Measurements from ENCODE around the gene CDK5RAP2.
"Not testable (repeated sequence)": the region's sequence is repeated elsewhere in the genome, so short reads cannot be mapped to it uniquely, and the experiment has no call there.

Gene CDK5RAP2

GRCh38 chr9:120522558-120522957 lies 57.4 kb downstream of the CDK5RAP2 start:
- Histone ChIP-seq H3K9ac (ENCODE audit: low read depth in 1 of 2, low read length in 2 of 2) (no peak overlapping the region), H3K4me1 (ENCODE audit: control insufficient read depth in 1 of 2, insufficient read depth in 2 of 2, low read length in 2 of 2) (no peaks in the 10 kb centered on the region), H3K36me3 (ENCODE audit: control insufficient read depth in 1 of 2, insufficient read depth in 2 of 2, low read length in 2 of 2) (peaks cover 20 to 57% of the 10 kb centered on the region in 2 donors), H3K9me3 (ENCODE audit: control insufficient read depth in 1 of 2, low read length in 2 of 2) (no peaks in the 10 kb centered on the region), H3K27ac (ENCODE audit: low read depth, low read length) (no peak overlapping the region), H3K4me3 (ENCODE audit: low read depth in 1 of 2, low read length in 2 of 2) (no peak overlapping the region), H3K27me3 (ENCODE audit: control insufficient read depth in 1 of 2, insufficient read depth in 2 of 2, low read length in 2 of 2) (no peaks in the 10 kb centered on the region)

DNA sequence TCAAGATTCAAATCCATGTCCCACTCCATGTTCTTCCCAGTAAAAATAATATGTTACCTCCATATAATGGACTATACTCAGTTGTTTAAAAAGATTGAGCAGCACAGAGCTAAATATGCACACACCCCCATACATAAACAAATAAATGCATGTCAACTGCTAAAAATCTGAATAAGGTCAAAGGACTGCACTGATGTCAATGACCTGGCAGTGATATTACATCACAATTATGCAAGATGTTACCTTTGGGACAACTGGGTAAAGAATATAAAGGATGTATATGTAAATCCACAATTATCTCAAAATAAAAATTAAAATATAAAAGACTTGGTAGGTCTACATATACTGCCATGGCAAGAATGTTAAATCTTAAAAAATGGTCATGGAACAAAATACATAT lies 57.9 kb downstream of the CDK5RAP2 start:
- Histone ChIP-seq H3K4me1 (ENCODE audit: control insufficient read depth in 1 of 2, insufficient read depth in 2 of 2, low read length in 2 of 2) (no peaks in the 10 kb centered on the region), H3K9me3 (ENCODE audit: control insufficient read depth in 1 of 2, low read length in 2 of 2) (no peaks in the 10 kb centered on the region), H3K27me3 (ENCODE audit: control insufficient read depth in 1 of 2, insufficient read depth in 2 of 2, low read length in 2 of 2) (no peaks in the 10 kb centered on the region), H3K9ac (ENCODE audit: low read depth in 1 of 2, low read length in 2 of 2) (no peak overlapping the region), H3K4me3 (ENCODE audit: low read depth in 1 of 2, low read length in 2 of 2) (no peak overlapping the region), H3K27ac (ENCODE audit: low read depth, low read length) (no peak overlapping the region), H3K36me3 (ENCODE audit: control insufficient read depth in 1 of 2, insufficient read depth in 2 of 2, low read length in 2 of 2) (peaks cover 23 to 60% of the 10 kb centered on the region in 2 donors)

GRCh38 chr9:120521101-120521500 lies 58.9 kb downstream of the CDK5RAP2 start:
- no peak overlapping the region for H3K27ac ChIP-seq (ENCODE audit: low read depth, low read length)
- H3K9me3 ChIP-seq (ENCODE audit: control insufficient read depth in 1 of 2, low read length in 2 of 2) = no peaks in the 10 kb centered on the region
- no peak overlapping the region for H3K9ac ChIP-seq (ENCODE audit: low read depth in 1 of 2, low read length in 2 of 2)
- peaks cover 23 to 55% of the 10 kb centered on the region in 2 donors for H3K36me3 ChIP-seq (ENCODE audit: control insufficient read depth in 1 of 2, insufficient read depth in 2 of 2, low read length in 2 of 2)
- H3K4me3 ChIP-seq (ENCODE audit: low read depth in 1 of 2, low read length in 2 of 2) = no peak overlapping the region
- H3K4me1 ChIP-seq (ENCODE audit: control insufficient read depth in 1 of 2, insufficient read depth in 2 of 2, low read length in 2 of 2) = no peaks in the 10 kb centered on the region
- H3K27me3 ChIP-seq (ENCODE audit: control insufficient read depth in 1 of 2, insufficient read depth in 2 of 2, low read length in 2 of 2) = no peaks in the 10 kb centered on the region

DNA sequence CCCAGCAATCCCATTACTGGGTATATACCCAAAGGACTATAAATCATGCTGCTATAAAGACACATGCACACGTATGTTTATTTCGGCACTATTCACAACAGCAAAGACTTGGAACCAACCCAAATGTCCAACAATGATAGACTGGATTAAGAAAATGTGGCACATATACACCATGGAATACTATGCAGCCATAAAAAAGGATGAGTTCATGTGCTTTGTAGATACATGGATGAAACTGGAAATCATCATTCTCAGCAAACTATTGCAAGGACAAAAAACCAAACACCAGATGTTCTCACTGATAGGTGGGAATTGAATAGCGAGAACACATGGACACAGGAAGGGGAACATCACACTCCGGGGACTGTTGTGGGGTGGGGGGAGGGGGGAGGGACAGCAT lies 64.0 kb downstream of the CDK5RAP2 start:
- not testable (repeated sequence) for H3K9ac ChIP-seq (ENCODE audit: low read depth in 1 of 2, low read length in 2 of 2); H3K9me3 ChIP-seq (ENCODE audit: control insufficient read depth in 1 of 2, low read length in 2 of 2); H3K27ac ChIP-seq (ENCODE audit: low read depth, low read length); H3K4me1 ChIP-seq (ENCODE audit: control insufficient read depth in 1 of 2, insufficient read depth in 2 of 2, low read length in 2 of 2); H3K27me3 ChIP-seq (ENCODE audit: control insufficient read depth in 1 of 2, insufficient read depth in 2 of 2, low read length in 2 of 2); H3K4me3 ChIP-seq (ENCODE audit: low read depth in 1 of 2, low read length in 2 of 2)
- peaks cover 34 to 51% of the 10 kb centered on the region in 2 donors for H3K36me3 ChIP-seq (ENCODE audit: control insufficient read depth in 1 of 2, insufficient read depth in 2 of 2, low read length in 2 of 2)

GRCh38 chr9:120515481-120515880 lies 64.5 kb downstream of the CDK5RAP2 start:
- peaks cover 37 to 52% of the 10 kb centered on the region in 2 donors for H3K36me3 ChIP-seq (ENCODE audit: control insufficient read depth in 1 of 2, insufficient read depth in 2 of 2, low read length in 2 of 2)
- H3K9ac ChIP-seq (ENCODE audit: low read depth in 1 of 2, low read length in 2 of 2) = not testable (repeated sequence)

DNA sequence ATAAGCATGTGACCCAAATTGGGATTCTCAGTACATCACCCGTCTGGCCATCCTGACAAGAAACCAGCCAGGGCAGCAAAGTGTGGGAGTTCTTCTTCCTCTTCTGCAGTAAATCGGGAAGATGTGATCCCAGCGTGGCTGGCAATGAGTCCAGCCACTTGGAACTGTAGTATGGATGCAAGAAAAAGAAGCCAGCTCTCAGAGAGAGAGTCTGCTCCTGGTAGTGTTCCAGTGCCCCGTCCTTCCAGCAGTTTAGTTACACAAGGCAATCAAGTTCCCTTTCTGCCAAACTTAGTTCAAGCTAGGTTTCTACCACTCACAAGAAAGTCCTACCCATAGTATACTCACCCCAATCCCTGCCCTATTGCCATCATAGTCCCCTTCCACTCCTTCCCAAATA lies 65.6 kb downstream of the CDK5RAP2 start:
- no peak overlapping the region for H3K4me3 ChIP-seq (ENCODE audit: low read depth in 1 of 2, low read length in 2 of 2)
- no peak overlapping the region for H3K9ac ChIP-seq (ENCODE audit: low read depth in 1 of 2, low read length in 2 of 2)
- H3K27ac ChIP-seq (ENCODE audit: low read depth, low read length) = no peak overlapping the region
- peaks cover 37 to 52% of the 10 kb centered on the region in 2 donors for H3K36me3 ChIP-seq (ENCODE audit: control insufficient read depth in 1 of 2, insufficient read depth in 2 of 2, low read length in 2 of 2)
- no peaks in the 10 kb centered on the region for H3K9me3 ChIP-seq (ENCODE audit: control insufficient read depth in 1 of 2, low read length in 2 of 2)
- H3K27me3 ChIP-seq (ENCODE audit: control insufficient read depth in 1 of 2, insufficient read depth in 2 of 2, low read length in 2 of 2) = no peaks in the 10 kb centered on the region
- no peaks in the 10 kb centered on the region for H3K4me1 ChIP-seq (ENCODE audit: control insufficient read depth in 1 of 2, insufficient read depth in 2 of 2, low read length in 2 of 2)

More at GRCh38 chr9:120515481-120515880, 64.5 kb downstream of the CDK5RAP2 start:
- H3K27ac ChIP-seq (ENCODE audit: low read depth, low read length); H3K4me1 ChIP-seq (ENCODE audit: control insufficient read depth in 1 of 2, insufficient read depth in 2 of 2, low read length in 2 of 2); H3K4me3 ChIP-seq (ENCODE audit: low read depth in 1 of 2, low read length in 2 of 2); H3K27me3 ChIP-seq (ENCODE audit: control insufficient read depth in 1 of 2, insufficient read depth in 2 of 2, low read length in 2 of 2); H3K9me3 ChIP-seq (ENCODE audit: control insufficient read depth in 1 of 2, low read length in 2 of 2): not testable (repeated sequence)

- no peak overlapping the region for H3K9ac ChIP-seq (ENCODE audit: low read depth in 1 of 2, low read length in 2 of 2)
- H3K36me3 ChIP-seq (ENCODE audit: control insufficient read depth in 1 of 2, insufficient read depth in 2 of 2, low read length in 2 of 2) = peaks cover 37 to 52% of the 10 kb centered on the region in 2 donors
- H3K27me3 ChIP-seq (ENCODE audit: control insufficient read depth in 1 of 2, insufficient read depth in 2 of 2, low read length in 2 of 2) = no peaks in the 10 kb centered on the region
- no peaks in the 10 kb centered on the region for H3K9me3 ChIP-seq (ENCODE audit: control insufficient read depth in 1 of 2, low read length in 2 of 2)
- H3K4me1 ChIP-seq (ENCODE audit: control insufficient read depth in 1 of 2, insufficient read depth in 2 of 2, low read length in 2 of 2) = no peaks in the 10 kb centered on the region
- H3K4me3 ChIP-seq (ENCODE audit: low read depth in 1 of 2, low read length in 2 of 2) = no peak overlapping the region
- no peak overlapping the region for H3K27ac ChIP-seq (ENCODE audit: low read depth, low read length)
Measured at GRCh38 chr9:120513825-120514396, 66.1 kb downstream of the CDK5RAP2 start.

DNA sequence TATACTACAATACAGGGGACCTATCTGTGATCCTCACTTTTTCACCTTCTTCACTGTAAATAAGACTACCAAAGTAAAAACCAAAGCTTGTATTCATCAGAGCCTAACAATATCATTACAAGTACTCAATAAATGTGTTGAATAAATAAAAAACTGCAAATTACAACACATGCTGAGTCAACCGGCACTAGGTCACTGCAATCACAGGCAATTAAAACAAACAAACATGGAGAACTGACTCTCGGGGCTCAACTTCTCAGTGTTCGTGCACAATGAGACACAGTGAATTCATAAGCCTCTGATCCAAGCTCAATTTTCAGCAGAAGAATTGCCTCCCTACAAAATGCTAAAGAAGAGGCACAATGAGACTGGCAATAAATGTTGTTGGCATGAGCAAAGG lies 69.2 kb downstream of the CDK5RAP2 start:
- no peak overlapping the region for H3K9ac ChIP-seq (ENCODE audit: low read depth in 1 of 2, low read length in 2 of 2)
- H3K27me3 ChIP-seq (ENCODE audit: control insufficient read depth in 1 of 2, insufficient read depth in 2 of 2, low read length in 2 of 2) = no peaks in the 10 kb centered on the region
- H3K9me3 ChIP-seq (ENCODE audit: control insufficient read depth in 1 of 2, low read length in 2 of 2) = peaks cover 8 to 10% of the 10 kb centered on the region in 2 donors
- H3K36me3 ChIP-seq (ENCODE audit: control insufficient read depth in 1 of 2, insufficient read depth in 2 of 2, low read length in 2 of 2) = peaks cover 28 to 51% of the 10 kb centered on the region in 2 donors
- no peaks in the 10 kb centered on the region for H3K4me1 ChIP-seq (ENCODE audit: control insufficient read depth in 1 of 2, insufficient read depth in 2 of 2, low read length in 2 of 2)
- no peak overlapping the region for H3K27ac ChIP-seq (ENCODE audit: low read depth, low read length)
- no peak overlapping the region for H3K4me3 ChIP-seq (ENCODE audit: low read depth in 1 of 2, low read length in 2 of 2)

DNA sequence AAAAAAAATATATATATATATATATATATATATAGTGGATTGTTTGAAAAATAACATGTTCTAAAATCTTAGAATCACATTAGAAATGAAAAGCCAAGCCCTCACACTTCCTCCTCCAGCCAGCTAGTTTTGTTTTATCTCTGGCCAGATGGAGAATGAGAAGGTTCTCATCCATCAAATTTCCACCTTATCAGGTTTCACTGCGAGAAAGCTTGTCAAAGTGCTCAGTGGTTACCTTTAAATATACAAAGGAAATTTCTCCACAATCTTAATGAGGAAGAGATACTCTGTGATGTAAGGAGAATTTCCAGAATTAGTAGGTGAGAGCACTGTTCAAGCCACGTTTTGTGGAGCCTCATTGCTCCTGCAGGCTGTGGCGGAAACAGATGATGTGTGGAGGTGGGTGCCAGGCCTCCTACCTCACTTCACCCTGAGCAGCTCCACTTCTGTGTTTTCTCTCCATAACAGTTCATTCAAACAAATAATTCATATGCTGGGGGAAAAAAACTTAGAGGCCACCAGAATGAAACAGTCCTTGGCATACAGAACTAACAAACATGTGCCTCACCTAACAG lies 71.9 kb downstream of the CDK5RAP2 start:
- no peak overlapping the region for H3K4me3 ChIP-seq (ENCODE audit: low read depth in 1 of 2, low read length in 2 of 2)
- no peaks in the 10 kb centered on the region for H3K4me1 ChIP-seq (ENCODE audit: control insufficient read depth in 1 of 2, insufficient read depth in 2 of 2, low read length in 2 of 2)
- peaks cover 8 to 12% of the 10 kb centered on the region in 2 donors for H3K9me3 ChIP-seq (ENCODE audit: control insufficient read depth in 1 of 2, low read length in 2 of 2)
- H3K27ac ChIP-seq (ENCODE audit: low read depth, low read length) = no peak overlapping the region
- no peaks in the 10 kb centered on the region for H3K27me3 ChIP-seq (ENCODE audit: control insufficient read depth in 1 of 2, insufficient read depth in 2 of 2, low read length in 2 of 2)
- H3K9ac ChIP-seq (ENCODE audit: low read depth in 1 of 2, low read length in 2 of 2) = no peak overlapping the region
- peaks cover 15 to 41% of the 10 kb centered on the region in 2 donors for H3K36me3 ChIP-seq (ENCODE audit: control insufficient read depth in 1 of 2, insufficient read depth in 2 of 2, low read length in 2 of 2)

DNA sequence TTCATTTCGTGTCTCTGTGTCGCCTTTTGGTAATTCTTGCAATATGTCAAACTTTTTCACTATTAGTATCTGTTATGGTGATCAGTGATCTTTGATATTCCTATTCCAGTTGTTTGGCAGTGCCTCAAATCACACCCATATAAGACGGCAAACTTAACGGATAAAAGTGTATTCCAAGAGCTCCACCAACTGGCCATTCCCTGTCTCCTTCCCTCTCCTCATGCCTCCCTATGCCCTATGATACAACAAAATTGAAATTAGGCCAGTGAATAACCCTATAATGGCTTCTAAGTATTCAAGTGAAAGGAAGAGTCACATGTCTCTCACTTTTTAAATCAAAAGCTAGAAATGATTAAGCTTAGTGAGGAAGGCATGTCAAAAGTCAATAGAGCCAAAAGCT lies 74.8 kb downstream of the CDK5RAP2 start:
- H3K27me3 ChIP-seq (ENCODE audit: control insufficient read depth in 1 of 2, insufficient read depth in 2 of 2, low read length in 2 of 2) = no peaks in the 10 kb centered on the region
- H3K36me3 ChIP-seq (ENCODE audit: control insufficient read depth in 1 of 2, insufficient read depth in 2 of 2, low read length in 2 of 2) = peaks cover 5 to 38% of the 10 kb centered on the region in 2 donors
- H3K4me3 ChIP-seq (ENCODE audit: low read depth in 1 of 2, low read length in 2 of 2) = no peak overlapping the region
- no peak overlapping the region for H3K27ac ChIP-seq (ENCODE audit: low read depth, low read length)
- H3K9me3 ChIP-seq (ENCODE audit: control insufficient read depth in 1 of 2, low read length in 2 of 2) = peaks cover 8 to 12% of the 10 kb centered on the region in 2 donors
- H3K9ac ChIP-seq (ENCODE audit: low read depth in 1 of 2, low read length in 2 of 2) = no peak overlapping the region
- H3K4me1 ChIP-seq (ENCODE audit: control insufficient read depth in 1 of 2, insufficient read depth in 2 of 2, low read length in 2 of 2) = no peaks in the 10 kb centered on the region

Measured in duodenal mucosa (tissue), 2 donors.